Retinal pigment epithelial cell (primary cell): Measurements from ENCODE around the gene RAB40C.
A peak's percentile ranks its signal among the peaks of the same experiment; 100 is the strongest.

Experiments
- DNase-seq: peaks from one replicate; pipeline ENCODE4 v3.0.0-alpha.2; 2010; ENCODE audit warnings: low read depth
- H3K4me3 ChIP-seq: 2 replicates; pipeline ENCODE4 v1.5.1; 2011; ENCODE audit warnings: mild to moderate bottlenecking, low read length, control low read depth, moderate library complexity
- CTCF ChIP-seq: conservative IDR thresholded peaks from 2 replicates; pipeline ENCODE4 v1.5.1; 2011; ENCODE audit warnings: low read depth, low read length, control low read depth, inconsistent platforms

Gene RAB40C

GRCh38 chr16:549544-550263, 40.2 kb upstream of the RAB40C start:
- DNase-seq = no peak

GRCh38 chr16:551210-551609, 38.7 kb upstream of the RAB40C start:
- TF ChIP-seq CTCF = no peak
- DNase-seq = no peak
- H3K4me3 ChIP-seq = no peak overlapping the region

More at GRCh38 chr16:549544-550263, 40.2 kb upstream of the RAB40C start:
- TF ChIP-seq CTCF = peak; percentile 15
- H3K4me3 ChIP-seq = no peak overlapping the region

- no peak for DNase-seq
- TF ChIP-seq CTCF = no peak
- H3K4me3 ChIP-seq = no peak overlapping the region
These were observed 37.7 kb upstream of the RAB40C start for GRCh38 chr16:552171-552570.

- DNase-seq = no peak
- TF ChIP-seq CTCF = no peak
- H3K4me3 ChIP-seq = no peak overlapping the region
These were observed 36.1 kb upstream of the RAB40C start for GRCh38 chr16:553601-554296.

GRCh38 chr16:554297-554621, 35.6 kb upstream of the RAB40C start:
- H3K4me3 ChIP-seq = no peak overlapping the region
- no peak for TF ChIP-seq CTCF
- no peak for DNase-seq

- no peak overlapping the region for H3K4me3 ChIP-seq
- DNase-seq = no peak
- TF ChIP-seq CTCF = no peak
These were observed 35.1 kb upstream of the RAB40C start for GRCh38 chr16:554640-555365.
